ENCODE results near the gene NKX6-1. TPM values are rescaled to one million over a fixed set of nuclear protein-coding genes. Genes with fewer than 3 reads are reported as not detected.

The NKX6-1 gene
- total RNA-seq, 1 experiment from 2014 or later = 0.14 TPM

DNA sequence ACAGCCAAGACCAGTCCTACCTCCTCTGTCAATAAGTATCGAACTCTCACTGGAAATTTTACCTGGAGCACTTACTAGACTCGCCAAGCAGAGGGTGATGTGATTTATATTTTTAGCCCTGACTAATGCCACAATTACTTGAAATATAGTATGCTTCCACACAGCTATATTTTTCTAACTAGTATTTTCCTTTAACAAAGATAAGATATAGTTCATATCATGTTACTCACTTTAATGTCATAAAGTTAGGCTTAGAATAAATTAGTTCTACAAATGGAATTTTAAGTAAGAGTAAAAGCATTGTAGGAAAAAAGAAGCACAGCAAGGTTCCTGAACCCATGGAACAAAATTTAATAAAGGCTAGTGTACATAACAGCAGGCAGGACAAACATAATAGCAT, 16.0 kb upstream of the NKX6-1 start:
- Histone ChIP-seq H3K4me3 (ENCODE audit: low read depth, low read length) (no peak overlapping the region), H3K36me3 (ENCODE audit: control insufficient read depth, insufficient read depth, low read length) (no peaks in the 10 kb centered on the region), H3K27me3 (replicated peaks; ENCODE audit: control insufficient read depth, insufficient read depth, low read length) (no peaks in the 10 kb centered on the region), H3K9me3 (no peaks in the 10 kb centered on the region), H3K4me1 (no peaks in the 10 kb centered on the region)
- DNase-seq = no peak
- Mint-ChIP-seq H3K4me1 (ENCODE audit: low read depth, unreplicated experiment) (no peaks in the 10 kb centered on the region), H3K27ac (ENCODE audit: unreplicated experiment) (no peak overlapping the region), H3K27me3 (ENCODE audit: insufficient read depth, unreplicated experiment) (peaks cover 21% of the 10 kb centered on the region), H3K4me3 (ENCODE audit: unreplicated experiment) (no peak overlapping the region), H3K36me3 (ENCODE audit: insufficient read depth, unreplicated experiment) (no peaks in the 10 kb centered on the region), H3K9me3 (ENCODE audit: unreplicated experiment) (no peaks in the 10 kb centered on the region)
- POLR2A ChIA-PET = no interaction called here
- BruUV-seq (replicated peaks) = no TSS peak
- intact Hi-C loops (cut with micrococcal nuclease; ENCODE audit: unreplicated experiment) = no loop called here
- TF ChIP-seq, protein P1, sequence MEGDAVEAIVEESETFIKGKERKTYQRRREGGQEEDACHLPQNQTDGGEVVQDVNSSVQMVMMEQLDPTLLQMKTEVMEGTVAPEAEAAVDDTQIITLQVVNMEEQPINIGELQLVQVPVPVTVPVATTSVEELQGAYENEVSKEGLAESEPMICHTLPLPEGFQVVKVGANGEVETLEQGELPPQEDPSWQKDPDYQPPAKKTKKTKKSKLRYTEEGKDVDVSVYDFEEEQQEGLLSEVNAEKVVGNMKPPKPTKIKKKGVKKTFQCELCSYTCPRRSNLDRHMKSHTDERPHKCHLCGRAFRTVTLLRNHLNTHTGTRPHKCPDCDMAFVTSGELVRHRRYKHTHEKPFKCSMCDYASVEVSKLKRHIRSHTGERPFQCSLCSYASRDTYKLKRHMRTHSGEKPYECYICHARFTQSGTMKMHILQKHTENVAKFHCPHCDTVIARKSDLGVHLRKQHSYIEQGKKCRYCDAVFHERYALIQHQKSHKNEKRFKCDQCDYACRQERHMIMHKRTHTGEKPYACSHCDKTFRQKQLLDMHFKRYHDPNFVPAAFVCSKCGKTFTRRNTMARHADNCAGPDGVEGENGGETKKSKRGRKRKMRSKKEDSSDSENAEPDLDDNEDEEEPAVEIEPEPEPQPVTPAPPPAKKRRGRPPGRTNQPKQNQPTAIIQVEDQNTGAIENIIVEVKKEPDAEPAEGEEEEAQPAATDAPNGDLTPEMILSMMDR (IDR thresholded peaks at IDR 0.05; ENCODE audit: insufficient read depth in 1 of 2, low read depth in 1 of 2, low read length in 1 of 2, severe bottlenecking in 1 of 2, unreplicated experiment in 1 of 2) = no peak
- CTCF ChIA-PET = no interaction called here

DNA sequence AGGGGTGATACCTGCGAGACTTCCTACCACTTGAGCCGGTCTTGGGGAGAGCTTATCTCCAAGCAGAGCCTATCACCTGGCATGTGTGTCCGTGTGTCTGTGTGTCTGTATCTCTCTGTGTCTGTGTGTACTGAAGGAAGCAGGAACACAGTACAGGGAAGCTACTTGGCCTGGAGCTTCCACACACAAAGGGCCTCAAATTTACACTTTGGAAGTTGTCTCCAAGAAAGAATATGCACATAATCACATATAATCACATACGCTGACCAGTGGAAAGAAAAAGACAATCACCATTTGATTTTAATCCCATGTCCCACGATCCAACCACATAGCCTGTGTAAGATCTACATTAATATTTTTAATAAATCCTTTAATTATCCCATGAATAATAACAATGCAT, 13.2 kb upstream of the NKX6-1 start:
- no peaks in the 10 kb centered on the region for H3K4me1 ChIP-seq
- TF ChIP-seq, protein P1 (IDR thresholded peaks at IDR 0.05; ENCODE audit: insufficient read depth in 1 of 2, low read depth in 1 of 2, low read length in 1 of 2, severe bottlenecking in 1 of 2, unreplicated experiment in 1 of 2) = no peak
- no TSS peak for BruUV-seq (replicated peaks)
- H3K36me3 Mint-ChIP-seq (ENCODE audit: insufficient read depth, unreplicated experiment) = no peaks in the 10 kb centered on the region
- H3K27me3 ChIP-seq (replicated peaks; ENCODE audit: control insufficient read depth, insufficient read depth, low read length) = no peaks in the 10 kb centered on the region
- no peak for DNase-seq
- no peak overlapping the region for H3K4me3 Mint-ChIP-seq (ENCODE audit: unreplicated experiment)
- ChIA-PET CTCF (no interaction called here), POLR2A (no interaction called here)
- H3K9me3 ChIP-seq = no peaks in the 10 kb centered on the region
- no peaks in the 10 kb centered on the region for H3K36me3 ChIP-seq (ENCODE audit: control insufficient read depth, insufficient read depth, low read length)
- no peak overlapping the region for H3K27ac Mint-ChIP-seq (ENCODE audit: unreplicated experiment)
- intact Hi-C loops (cut with micrococcal nuclease; ENCODE audit: unreplicated experiment) = no loop called here
- H3K9me3 Mint-ChIP-seq (ENCODE audit: unreplicated experiment) = no peaks in the 10 kb centered on the region
- H3K27me3 Mint-ChIP-seq (ENCODE audit: insufficient read depth, unreplicated experiment) = peaks cover 22% of the 10 kb centered on the region
- no peaks in the 10 kb centered on the region for H3K4me1 Mint-ChIP-seq (ENCODE audit: low read depth, unreplicated experiment)
- no peak overlapping the region for H3K4me3 ChIP-seq (ENCODE audit: low read depth, low read length)

DNA sequence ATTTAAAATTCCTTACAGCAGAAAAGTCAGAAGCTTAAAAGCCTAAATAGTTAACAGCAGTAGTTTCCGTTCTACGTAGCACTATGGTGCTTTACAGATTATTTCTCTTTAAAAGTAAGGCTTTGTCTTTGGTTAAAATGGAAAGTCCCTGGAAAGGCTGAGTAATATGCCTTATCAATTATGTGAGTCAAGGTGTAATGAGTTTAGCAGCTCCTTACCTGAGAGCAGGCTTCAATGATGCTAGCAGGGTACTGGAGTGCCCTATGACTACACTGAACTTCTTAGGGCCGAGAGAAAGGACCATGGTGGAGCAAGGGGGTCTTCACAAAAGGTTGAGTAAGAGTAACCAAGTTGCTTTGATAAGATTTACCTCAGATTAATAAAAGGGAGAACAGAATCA, 12.6 kb upstream of the NKX6-1 start:
- no peaks in the 10 kb centered on the region for H3K36me3 ChIP-seq (ENCODE audit: control insufficient read depth, insufficient read depth, low read length)
- no peaks in the 10 kb centered on the region for H3K27me3 ChIP-seq (replicated peaks; ENCODE audit: control insufficient read depth, insufficient read depth, low read length)
- no TSS peak for BruUV-seq (replicated peaks)
- Mint-ChIP-seq H3K4me3 (ENCODE audit: unreplicated experiment) (no peak overlapping the region), H3K4me1 (ENCODE audit: low read depth, unreplicated experiment) (no peaks in the 10 kb centered on the region), H3K27ac (ENCODE audit: unreplicated experiment) (no peak overlapping the region), H3K27me3 (ENCODE audit: insufficient read depth, unreplicated experiment) (peaks cover 21% of the 10 kb centered on the region), H3K9me3 (ENCODE audit: unreplicated experiment) (no peaks in the 10 kb centered on the region), H3K36me3 (ENCODE audit: insufficient read depth, unreplicated experiment) (no peaks in the 10 kb centered on the region)
- TF ChIP-seq, protein P1 (IDR thresholded peaks at IDR 0.05; ENCODE audit: insufficient read depth in 1 of 2, low read depth in 1 of 2, low read length in 1 of 2, severe bottlenecking in 1 of 2, unreplicated experiment in 1 of 2) = no peak
- ChIA-PET CTCF (no interaction called here), POLR2A (no interaction called here)
- no peak for DNase-seq
- intact Hi-C loops (cut with micrococcal nuclease; ENCODE audit: unreplicated experiment) = no loop called here
- no peaks in the 10 kb centered on the region for H3K9me3 ChIP-seq
- H3K4me1 ChIP-seq = no peaks in the 10 kb centered on the region
- no peak overlapping the region for H3K4me3 ChIP-seq (ENCODE audit: low read depth, low read length)
